HG03025 (cell line): ENCODE results near the gene SPAG6.

Experiments used
- ATAC-seq: cut with Tn5 transposase; IDR thresholded peaks from one replicate; pipeline ENCODE4 v1.9.1; 2021; ENCODE audit warnings: mild to moderate bottlenecking, moderate library complexity; ENCODE audit not compliant: unreplicated experiment, low FRiP score

The SPAG6 gene

GRCh38 chr10:22321924-22322640 is 23.2 kb upstream of the SPAG6 start:
- no peak for ATAC-seq

DNA sequence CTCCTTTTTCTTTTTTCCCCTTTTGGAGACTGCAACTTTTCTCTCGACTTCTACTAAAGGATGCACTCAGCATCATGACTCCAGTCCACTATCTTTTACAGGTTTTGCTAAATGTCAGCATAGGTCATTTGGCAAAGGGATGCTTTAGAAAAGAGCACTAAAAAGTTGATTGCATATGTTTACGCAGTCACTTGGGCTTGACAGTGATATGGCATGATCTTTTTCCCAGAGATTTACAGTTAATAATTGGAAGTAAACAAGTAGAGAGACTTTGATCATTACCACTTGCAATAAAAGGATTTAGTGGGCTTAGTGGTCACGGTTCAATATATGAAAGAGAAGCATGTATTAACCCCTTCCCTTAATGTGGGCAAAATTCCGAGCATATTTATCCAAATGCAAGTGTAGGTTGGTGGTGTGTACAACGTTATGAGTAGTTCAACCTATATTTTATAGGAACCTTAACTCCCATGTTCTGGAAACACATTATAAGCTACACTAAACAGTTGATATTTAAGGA is 22.6 kb upstream of the SPAG6 start:
- ATAC-seq: no peak

DNA sequence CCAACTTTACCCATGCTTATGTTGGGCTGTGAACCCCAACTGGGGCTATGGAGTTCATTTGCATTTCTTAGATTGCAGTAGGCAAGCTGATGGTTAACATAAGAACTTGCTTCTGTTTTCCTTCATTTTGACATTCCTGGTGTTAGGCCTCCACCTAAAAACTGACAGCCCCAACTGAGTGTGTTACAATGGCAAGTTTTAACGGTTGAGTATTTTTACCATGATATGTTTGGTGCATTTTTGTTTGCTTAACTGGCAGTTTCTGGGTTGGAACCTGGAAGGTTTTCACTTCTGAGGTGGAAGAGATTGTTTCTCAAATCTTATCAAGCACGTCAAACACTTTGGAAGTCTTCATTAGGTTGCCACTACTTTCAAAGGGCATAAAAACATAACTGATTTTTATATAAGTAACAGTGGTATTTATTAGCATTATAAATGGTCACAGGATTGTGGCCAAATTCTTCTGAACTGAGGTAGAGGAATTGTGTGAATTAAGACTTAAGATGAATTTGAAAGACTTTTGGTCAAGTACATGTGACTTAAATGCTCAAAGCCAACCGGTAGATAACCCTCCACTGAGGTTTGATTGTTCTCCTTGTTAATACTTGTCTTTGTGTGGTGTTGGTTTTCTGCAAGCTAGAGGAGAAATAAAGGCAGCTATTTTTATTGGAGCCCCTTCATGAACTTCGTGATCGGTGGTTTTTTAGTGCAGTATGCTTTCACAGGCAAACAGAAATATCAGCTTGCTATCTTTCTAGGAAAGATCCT is 21.6 kb upstream of the SPAG6 start:
- no peak for ATAC-seq

DNA sequence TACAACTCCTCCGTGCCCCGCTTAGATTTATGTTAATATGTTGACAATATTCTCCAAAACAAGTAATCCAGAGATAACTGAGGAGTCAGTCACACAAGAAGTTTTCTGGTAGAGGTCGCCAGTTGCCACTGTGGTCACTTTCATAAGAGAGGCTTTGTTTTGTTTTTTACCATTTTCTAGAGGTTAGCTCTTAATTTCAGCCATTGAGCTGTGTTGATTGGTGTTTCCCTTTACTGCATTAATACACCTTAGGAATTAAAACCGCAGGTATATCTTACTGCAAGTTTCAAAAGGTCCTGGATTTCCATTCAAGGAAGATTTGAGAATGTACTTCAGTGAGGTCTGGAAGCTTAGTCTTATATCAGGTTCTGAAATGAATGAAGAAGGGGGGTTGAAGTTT is 20.9 kb upstream of the SPAG6 start:
- no peak for ATAC-seq

GRCh38 chr10:22324893-22325271 is 20.4 kb upstream of the SPAG6 start:
- no peak for ATAC-seq

GRCh38 chr10:22325272-22326144 is 19.8 kb upstream of the SPAG6 start:
- ATAC-seq: peak; percentile 38

GRCh38 chr10:22326145-22326702 is 19.1 kb upstream of the SPAG6 start:
- ATAC-seq: no peak

DNA sequence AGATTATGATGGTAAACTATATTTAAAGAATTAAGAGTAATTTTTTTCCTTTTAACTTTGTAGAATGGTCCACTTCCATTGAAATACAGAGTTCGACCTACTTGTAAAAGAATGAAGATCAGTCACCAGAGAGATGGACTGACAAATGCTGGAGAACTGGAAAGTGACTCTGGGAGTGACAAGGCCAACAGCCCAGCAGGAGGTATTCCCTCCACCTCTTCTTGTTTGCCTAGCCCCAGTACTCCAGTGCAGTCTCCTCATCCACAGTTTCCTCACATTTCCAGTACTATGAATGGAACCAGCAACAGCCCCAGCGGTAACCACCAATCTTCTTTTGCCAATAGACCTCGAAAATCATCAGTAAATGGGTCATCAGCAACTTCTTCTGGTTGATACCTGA is 16.1 kb upstream of the SPAG6 start:
- ATAC-seq: no peak

DNA sequence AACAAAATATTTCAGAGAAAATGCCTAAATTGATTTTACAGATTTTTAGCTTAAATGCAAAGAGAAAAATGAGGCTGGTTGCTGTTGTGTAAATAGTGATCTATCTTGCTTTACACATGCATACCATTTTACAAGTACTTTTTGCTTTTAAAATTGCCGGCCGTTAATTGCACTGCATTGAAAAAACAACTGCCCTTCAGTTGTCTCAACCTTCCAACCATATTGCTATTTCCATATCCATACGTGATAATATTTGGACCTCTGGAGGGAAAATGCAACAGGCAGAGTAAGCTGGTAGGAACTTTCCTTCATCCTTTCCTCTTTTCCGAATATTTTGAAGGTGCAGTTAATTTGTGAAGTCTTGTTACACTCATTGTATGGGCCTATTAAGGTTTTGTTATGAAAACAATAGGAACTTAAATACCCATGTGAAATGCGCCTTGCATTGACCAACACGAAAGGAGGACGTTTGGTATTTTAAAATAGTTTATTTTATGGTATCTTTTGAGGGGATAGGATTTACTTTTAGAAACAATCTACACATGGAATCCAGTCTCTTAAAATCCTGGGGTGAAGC is 13.1 kb upstream of the SPAG6 start:
- no peak for ATAC-seq

DNA sequence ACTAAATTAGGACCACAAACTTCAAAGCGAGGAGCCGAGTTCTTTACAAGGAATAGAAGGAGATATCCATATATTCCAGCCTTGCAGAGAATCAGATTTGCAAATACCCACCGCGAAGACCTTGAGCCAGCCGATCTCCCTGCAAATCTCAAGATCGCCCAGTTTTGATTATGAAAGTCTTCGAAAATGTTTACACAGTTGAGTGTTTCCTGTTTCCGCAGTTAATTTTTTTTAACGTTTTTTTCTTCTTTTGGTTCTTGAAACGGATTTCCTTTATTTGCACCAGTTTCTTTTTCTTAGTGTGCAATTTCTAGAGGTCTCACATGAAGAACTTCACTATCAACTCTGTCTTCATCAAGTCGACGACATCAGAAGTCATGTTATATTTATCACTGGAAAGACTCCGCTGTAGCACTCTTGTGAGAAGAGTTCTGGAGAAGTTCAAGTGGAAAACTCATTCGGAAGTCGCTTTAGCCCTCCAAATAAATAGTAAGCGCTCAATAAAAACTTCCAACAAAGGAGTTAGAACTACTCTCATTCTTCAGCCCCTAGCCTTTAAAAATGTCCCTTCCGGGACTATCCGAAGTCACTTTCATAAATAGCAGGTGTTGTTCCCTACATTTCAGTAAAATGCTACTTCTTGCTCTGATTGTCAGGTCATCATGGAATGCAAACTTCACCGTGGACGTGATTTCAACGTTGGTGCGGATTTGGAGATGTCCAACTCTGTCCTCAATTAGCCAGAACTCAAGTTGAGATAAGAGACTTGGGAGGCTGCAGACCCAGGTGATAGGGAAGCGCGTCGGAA is 11.9 kb upstream of the SPAG6 start:
- no peak for ATAC-seq

DNA sequence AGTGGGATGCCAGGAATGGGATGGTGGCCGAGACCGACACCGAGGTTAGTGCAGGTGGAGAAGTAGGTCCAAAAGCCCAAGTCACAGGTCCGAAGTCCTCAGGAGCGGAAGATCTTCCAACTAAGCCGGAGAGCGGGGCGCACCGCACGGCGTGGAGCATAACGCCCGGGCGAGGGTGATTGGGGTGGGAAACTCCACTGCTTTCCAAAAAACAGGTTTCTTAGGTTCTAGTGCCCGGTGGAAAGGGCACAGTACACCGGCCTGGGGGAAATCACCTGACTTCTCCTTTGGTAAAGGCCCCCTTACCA is 11.4 kb upstream of the SPAG6 start:
- ATAC-seq: no peak

GRCh38 chr10:22334414-22335172 is 10.7 kb upstream of the SPAG6 start:
- ATAC-seq: no peak

GRCh38 chr10:22335173-22335933 is 9.9 kb upstream of the SPAG6 start:
- ATAC-seq: no peak

DNA sequence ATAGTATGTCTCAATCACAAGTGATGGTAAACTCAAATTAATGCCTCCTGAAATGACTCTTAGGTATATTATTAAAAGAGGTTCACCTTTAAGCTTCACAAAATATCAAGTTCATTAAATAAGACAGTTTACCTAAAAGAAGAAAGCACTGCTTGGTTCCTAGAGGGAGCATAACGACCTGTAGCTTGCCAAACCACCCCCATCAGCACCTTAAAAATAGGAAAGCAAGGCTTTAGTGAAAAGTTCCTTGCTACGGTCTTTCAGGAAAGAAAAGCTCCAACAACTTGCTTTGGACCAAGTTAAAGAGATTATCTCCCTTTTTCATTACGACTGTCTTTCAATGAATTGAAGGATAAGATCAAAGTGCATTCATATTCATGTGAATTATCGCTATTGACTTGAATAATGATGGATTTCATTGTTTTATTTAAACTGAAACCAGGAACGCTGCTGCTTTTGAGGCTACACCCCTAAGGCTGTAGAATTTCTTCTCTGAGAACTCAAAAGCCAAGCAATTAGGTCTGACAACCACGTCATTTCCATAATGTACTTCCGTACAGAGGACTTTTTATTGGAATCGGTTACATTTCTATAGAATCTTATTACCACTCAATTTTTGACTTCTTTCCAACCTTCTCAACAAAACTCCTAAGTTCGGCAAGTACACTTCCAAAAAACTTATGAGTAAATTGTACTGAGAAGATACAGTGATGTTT is 7.0 kb upstream of the SPAG6 start:
- ATAC-seq: no peak

DNA sequence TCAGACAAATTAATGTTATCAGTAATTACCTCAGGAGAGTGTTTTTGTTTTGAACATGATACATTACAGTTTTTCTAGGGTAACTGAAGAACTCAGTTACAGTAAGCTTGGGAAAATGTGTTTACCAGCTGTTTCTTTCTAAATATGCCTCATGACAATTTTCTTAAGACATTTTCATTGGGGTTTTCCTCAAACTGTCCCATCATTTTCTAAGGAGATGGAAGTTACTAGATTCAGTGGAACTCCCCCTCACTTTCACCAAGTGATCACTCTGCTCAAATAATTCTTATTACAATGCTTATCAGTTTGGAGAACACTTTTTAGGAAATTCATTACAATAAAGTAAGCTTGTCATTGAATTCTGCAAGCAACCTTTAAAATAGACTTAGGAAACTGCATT is 6.4 kb upstream of the SPAG6 start:
- no peak for ATAC-seq

DNA sequence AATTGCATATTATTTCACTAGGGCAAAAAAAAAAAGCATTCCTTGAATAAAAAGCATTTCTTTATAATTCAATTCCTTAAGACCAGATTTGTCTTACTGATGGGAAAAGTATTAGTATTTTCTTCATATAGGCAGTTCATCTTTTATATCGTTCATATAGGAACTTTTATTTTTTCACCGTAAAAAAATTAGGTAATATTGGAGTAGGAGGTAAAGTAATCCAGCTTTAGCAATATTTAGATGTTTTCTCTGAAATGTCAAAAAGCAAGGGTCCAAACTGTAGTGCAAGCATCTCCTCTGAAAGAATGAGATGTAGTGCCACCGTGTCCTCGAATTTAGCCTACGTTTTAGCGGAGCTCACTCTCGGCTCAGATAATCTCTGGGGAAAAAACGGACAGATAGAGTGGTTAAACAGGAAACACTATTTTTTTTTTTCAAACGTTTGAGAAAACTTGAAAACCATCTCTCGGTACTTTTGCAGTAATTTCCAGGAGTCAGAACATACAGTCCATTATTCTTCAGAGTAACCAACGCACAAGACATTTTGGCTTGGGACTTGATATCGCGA is 5.5 kb upstream of the SPAG6 start:
- no peak for ATAC-seq
